GM04504 (cell line): ENCODE measurements around the gene ARID5A.
"Not testable (repeated sequence)": the region's sequence is repeated elsewhere in the genome, so short reads cannot be mapped to it uniquely, and the experiment has no call there.

Experiments used
- DNase-seq: peaks from one replicate; pipeline ENCODE4 v3.0.0-alpha.2; 2012; ENCODE audit warnings: low read depth

Gene ARID5A

DNA sequence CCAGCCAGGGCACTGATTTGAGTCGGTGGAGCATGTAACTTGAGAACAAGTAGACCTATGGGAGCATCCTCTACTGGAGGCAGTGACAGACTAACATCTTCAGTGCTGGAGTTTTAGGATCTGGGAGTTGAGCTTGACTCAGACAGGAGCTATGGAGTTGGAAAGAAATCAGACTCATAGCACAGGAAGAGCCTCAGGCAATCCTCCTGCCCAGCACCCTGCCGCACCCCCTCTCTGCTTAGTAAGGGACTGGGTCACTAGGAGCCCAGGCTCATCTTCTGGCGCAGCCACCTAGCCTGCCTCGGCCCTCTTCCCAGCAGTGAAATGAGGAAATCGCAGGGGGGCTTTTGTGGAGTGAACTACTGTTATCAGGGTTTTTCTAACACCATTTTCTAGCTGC is 3.6 kb downstream of the ARID5A start:
- peak; percentile 73 for DNase-seq

DNA sequence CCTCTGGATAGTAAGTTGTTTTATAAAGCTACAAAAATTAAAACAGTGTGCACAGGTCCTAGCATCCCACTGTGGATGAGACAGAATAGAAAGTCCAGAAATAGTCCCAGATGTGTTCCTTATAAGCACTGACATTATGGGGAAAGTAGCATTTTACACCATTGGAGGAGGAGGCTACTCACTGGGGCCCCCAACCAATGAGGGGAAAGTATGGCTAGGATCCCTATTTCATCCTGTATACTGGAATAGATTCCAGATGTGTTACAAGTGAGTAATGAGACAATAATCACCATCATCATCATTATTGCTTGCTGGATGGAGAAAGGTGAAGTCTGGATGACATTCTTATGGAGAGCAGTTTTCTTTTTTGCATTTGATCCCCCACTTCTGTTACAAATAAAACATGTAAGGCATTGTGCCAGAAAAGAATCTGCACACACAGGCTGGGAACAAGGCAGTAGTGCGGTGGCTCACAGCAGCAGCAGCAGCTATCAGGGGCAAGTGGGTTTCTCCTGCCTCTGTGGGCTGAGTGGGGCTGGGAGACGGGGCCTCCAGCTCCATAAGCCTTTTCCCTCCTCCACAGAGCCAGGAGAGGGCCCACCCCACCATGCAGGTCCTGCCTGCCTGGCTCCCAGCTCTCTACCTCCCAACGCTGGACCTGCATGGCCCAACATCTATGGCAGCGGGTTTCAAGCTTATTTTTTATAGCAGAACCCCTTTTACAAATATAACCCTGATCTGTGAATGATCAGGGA is 5.0 kb downstream of the ARID5A start:
- peak; percentile 81 for DNase-seq

DNA sequence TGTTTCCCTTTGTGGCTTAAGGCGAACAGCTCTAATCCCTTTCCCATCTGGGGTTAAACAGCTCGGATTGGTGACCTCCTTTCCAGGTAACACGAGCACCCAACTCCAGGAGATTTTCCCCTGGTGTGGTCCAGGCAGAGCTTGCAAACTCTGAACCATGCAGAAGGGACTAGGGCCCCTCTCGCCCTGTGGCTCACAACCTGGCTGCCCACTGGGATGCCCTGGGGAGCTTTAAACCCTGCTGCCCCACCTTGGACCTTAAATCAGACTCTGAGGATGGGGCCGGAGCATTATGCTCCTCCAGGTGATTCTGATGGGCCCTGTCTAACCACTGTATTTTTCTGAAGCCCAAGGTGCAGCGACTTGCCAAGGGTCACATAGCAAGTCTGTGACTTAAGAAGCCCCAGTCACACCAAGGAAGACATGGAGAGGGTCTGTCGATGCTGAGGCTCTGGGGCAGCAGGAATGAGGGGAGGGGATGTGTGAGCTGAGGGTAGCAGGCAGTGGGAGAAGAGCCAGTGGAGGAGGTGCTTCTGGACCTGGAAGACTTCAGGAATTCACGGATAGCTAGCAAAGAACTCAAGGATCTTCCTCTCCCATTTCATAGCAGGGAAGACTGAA is 5.9 kb downstream of the ARID5A start:
- no peak for DNase-seq

DNA sequence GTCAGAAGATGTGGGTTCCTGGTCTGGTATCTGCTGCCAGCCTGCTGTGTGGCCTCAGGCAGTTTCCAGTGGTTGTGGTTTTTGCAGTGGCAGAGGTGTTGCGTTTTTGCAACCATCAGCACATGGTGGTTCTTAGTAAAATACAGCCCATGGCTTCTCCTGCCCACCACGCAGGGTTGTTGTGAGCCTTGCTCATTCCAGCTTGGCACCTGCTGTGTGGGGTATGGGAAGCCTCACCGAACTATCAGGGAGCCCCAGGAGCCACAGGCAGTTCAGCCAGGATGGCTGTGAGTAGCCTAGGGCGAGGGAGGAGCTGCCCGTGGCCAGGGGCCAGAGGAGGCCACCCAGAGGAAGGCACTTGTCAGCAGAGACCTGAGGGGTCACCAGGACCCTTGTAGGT is 9.8 kb downstream of the ARID5A start:
- DNase-seq: no peak

DNA sequence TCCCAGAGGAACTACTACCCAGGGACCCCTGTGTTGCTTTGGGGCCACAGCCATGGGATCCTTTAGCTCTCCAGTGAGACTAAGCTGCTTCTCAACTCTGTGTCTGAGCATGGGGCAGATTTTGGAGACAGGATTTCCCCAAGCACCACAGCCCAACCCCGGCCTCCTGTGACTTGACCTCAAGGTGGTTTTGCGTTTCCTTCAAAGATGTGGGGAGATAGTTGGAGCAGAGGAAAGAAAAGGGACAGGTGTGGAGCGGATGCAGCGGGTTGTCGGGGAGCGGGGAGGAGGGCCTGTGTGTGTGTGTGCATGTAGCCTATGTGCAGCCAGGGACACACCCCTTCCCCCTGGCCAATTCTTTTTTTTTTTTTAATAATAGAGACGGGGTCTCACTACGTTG is 10.2 kb downstream of the ARID5A start:
- no peak for DNase-seq

DNA sequence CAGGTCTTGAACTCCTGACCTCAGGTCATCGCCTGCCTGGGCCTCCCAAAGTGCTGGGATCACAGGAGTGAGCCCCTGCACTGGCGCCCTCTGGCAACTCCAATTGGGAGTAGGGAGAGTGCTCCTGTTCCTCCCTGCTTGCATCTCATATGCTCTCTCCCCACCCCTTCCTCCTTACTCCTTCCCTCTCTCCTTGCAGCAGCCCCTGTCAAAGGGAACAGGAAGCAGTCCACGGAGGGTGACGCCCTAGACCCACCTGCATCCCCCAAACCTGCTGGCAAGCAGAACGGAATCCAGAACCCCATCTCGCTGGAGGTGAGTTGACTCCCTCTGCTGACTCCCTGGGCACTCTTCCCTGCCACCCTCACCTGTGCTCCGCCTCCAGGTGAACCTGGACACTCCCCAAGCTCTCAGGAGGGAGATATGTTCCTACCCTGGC is 10.7 kb downstream of the ARID5A start:
- DNase-seq: no peak

DNA sequence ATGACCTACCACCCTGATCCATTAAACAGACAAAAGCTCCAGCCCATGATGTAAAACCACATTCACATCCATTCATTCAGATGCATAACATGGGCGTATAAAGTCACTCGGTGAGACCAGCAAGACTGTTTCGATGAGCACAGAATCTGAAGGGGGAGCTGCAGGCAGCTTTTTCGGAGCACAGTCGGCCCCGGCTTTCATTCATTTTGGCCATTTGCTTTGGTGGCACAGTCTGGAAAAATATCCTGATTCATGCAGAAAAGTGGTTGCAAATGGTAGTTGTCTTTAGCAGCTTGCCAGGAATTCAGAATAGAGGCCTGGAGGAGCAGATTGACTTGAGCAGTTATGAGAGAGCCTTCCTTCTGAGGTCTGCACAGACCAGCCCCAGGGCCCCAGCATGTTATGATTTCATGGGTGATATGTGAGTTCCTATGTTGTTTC is 11.2 kb downstream of the ARID5A start:
- no peak for DNase-seq

DNA sequence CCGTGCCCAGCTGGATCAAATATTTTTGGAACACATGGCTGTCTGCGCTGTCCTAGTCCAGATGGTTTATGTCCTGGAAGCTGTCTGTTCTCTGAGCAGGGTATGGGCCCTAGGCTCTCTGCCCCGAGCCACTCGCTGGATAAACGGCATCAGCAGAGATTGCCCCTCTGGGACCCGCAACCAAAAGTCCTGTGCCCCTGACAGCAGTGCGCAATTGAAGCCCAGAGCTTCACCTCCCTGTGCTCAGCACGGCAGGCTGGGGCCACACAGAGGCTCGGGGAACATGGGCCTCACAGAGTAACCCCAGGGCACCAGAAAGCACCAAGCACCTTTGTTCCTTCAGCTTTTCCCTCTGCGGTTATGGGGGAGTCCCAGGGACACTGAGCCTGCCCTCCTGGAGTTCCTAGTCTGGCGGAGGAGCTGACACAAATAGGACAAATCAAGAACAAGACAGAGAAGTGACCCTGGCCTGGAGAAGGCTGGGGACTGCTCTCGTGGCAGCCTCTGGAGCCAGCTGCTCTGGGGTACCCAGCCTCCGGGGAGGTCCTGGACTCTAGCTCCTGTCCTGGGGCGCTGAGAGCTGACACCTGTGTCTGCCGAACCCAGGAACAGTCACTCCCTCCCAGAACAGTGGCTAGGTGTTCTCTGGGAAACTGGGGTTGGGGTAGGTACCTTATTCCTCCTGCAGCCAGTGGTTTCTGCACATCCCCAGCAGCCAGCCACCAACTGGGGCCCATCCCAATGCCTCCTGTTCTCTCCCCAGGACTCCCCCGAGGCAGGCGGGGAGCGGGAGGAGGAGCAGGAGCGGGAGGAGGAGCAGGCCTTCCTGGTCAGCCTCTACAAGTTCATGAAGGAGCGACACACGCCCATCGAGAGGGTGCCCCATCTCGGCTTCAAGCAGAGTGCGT is 12.3 kb downstream of the ARID5A start:
- no peak for DNase-seq

DNA sequence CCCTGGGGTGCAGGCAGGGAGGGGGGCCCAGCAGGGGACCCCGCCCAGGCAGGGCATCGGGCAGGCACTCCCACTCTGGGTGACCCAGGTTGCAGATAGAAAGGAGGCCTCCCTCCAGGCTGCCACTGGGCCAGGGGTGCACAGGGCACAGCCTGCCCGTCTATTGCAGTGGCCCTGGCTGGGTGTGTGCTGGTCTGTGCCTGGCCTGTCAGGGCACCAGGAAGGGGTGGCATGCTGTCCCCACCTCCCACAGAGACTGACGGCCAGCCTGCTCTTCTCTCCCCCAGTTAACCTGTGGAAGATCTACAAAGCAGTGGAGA is 12.9 kb downstream of the ARID5A start:
- DNase-seq: no peak

DNA sequence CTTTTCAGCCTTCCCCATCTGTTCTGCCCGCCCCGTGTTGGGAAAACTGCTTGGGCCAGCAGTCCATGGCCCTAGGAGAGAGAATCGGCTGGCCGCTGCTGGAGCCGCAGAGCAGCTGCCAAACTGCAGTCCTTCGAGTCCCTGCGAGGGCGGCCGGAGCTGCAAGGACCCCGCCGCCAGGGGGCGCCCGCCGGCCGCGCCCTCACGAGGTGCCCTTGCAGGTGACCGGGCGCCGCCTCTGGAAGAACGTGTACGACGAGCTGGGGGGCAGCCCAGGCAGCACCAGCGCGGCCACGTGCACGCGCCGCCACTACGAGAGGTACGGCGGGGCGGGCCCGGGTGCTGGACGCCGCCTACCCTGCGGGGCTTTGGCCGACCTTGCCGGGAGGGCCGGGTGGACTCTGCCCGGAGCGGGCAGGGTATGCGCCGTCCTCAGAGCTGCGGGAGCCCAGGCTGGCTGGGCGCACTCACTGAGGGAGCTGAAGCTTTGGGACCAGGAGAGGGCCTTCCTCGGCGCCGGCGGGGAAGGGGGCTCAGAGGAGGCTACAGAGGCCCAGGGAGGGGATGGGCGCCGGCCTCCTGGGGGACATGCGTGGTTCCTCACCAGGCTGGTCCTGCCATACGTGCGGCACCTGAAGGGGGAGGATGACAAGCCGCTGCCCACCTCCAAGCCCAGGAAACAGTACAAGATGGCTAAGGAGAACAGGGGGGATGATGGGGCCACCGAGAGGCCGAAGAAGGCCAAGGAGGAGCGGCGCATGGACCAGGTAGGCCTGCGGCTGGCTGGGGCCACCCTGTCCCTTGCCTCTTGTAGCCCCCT is 13.6 kb downstream of the ARID5A start:
- no peak for DNase-seq

DNA sequence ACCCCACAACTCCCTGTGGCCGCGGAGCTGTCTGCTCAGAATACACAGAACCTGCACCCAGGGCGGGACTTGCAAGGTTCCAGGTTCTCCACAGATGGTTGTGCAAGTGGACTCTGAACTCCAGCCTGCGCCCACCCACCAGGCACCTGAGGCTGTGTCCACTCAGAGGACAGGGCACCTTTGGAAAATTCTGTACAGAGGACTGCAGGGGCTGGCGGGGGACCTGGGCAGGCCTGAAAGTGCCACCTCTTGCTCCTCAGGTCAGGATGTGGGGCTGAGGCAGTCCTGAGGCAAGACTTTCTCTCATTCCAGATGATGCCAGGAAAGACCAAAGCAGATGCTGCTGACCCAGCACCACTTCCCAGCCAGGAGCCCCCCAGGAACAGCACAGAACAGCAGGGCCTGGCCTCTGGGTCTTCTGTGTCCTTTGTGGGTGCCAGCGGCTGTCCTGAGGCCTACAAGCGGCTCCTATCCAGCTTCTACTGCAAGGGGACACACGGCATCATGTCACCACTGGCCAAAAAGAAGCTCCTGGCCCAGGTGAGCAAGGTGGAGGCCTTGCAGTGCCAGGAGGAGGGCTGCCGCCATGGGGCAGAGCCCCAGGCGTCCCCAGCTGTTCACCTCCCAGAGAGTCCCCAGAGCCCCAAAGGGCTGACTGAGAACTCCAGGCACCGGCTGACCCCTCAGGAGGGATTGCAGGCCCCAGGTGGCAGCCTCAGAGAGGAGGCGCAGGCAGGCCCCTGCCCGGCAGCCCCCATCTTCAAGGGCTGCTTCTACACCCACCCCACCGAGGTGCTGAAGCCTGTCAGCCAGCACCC is 14.4 kb downstream of the ARID5A start:
- no peak for DNase-seq

DNA sequence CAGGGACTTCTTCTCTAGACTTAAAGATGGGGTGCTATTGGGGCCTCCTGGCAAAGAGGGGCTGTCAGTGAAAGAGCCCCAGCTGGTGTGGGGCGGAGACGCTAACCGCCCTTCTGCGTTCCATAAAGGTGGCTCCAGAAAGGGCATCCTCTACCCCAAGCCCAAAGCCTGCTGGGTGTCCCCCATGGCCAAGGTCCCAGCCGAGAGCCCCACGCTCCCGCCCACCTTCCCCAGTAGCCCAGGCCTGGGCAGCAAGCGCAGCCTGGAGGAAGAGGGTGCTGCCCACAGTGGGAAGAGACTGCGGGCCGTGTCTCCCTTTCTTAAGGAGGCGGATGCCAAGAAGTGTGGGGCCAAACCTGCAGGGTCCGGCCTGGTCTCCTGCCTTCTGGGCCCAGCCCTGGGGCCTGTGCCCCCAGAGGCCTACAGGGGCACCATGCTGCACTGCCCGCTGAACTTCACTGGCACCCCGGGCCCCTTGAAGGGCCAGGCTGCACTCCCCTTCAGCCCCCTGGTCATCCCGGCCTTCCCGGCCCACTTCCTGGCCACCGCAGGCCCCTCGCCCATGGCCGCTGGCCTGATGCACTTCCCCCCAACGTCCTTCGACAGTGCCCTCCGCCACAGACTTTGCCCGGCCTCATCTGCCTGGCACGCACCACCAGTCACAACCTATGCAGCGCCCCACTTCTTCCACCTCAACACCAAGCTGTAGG is 15.2 kb downstream of the ARID5A start:
- no peak for DNase-seq

DNA sequence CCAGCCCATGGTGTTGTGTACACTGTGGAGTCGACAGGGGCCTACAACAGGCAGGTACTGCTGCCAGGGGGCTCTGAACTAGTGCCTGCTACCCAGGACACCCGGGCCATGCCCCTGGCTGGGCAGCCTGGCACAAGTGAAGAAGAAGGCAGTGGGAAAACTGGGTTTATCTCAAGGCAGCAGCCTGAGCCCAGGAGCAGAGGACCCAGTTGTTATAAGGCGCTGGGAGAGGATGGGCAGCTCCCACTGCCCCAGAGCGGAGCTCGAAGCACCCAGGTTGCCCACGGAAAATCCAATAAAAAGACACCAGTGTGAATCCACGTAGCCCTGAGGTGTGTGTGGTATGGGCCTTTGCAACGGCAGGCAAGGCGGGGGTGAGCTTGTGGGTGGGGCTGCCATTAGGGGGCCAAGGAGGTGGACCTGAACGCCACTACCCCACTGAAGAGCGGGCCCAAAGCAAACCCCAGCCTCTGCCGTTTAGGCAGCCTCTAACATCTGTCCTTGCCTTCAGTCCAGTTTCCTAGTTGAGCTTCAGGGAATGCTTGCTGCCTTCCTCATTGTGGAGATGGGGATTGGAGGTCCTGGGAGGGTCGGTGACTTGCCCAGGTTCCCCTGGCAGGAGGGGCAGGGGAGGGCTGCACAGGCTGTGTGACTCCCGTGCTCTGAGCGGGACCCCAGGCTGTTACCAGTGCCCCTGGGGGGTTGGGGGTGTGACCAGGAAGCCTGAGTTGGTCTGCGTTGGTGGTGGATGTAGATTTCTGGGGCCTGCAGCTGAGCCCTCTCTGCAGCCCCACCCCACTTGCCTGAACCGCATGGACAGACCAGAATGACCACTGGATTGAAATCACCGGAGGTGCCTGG is 16.0 kb downstream of the ARID5A start:
- DNase-seq: no peak

DNA sequence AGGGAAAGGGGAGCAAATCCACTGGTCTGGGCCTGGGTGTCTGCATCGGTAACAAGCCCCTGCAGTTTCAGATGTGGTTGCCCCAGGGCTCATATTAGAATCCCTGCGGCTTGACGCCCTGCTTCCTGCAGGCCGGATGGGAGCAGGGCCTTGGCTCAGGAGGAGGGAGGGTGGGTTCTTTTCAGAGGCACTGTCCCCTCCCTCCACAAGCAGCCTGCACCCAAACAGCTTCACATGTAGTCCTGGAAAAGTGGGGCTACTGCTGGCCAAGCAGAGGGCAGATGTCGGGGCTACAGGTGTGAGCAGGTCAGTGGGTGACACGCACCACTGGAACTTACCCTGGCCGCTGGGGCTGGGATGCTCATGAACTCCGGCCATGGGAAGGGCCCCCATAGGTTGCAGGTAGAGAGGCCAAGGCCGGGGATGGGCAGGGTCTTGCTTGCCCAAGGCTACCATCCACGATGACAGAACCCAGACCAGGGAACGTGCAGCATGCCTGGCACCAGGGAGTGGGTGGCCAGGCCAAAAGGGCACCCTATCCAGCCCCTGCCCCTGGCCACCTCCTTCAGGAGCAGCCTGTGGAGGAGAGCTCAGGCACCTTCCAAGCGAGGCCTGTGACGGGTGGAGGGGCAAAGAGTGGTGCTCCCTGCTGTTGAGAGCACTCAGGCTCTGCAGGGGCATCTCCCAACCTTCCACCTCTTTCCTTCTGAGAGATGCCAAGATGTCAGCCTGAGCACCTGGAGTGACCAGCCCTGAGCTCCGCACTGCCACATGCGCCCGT is 16.8 kb downstream of the ARID5A start:
- DNase-seq: no peak

DNA sequence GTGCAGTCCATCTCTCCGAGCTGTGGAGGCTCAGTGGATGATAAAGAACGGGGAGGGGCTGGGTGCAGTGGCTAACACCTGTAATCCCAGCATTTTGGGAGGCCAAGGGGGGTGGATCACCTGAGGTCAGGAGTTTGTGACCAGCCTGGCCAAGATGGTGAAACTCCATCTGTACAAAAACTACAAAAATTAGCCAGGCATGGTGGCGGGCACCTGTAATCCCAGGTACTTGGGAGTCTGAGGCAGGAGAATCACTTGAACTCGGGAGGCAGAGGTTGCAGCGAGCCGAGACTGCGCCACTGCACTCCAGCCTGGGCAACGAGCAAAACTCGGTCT is 17.4 kb downstream of the ARID5A start:
- DNase-seq: not testable (repeated sequence)

DNA sequence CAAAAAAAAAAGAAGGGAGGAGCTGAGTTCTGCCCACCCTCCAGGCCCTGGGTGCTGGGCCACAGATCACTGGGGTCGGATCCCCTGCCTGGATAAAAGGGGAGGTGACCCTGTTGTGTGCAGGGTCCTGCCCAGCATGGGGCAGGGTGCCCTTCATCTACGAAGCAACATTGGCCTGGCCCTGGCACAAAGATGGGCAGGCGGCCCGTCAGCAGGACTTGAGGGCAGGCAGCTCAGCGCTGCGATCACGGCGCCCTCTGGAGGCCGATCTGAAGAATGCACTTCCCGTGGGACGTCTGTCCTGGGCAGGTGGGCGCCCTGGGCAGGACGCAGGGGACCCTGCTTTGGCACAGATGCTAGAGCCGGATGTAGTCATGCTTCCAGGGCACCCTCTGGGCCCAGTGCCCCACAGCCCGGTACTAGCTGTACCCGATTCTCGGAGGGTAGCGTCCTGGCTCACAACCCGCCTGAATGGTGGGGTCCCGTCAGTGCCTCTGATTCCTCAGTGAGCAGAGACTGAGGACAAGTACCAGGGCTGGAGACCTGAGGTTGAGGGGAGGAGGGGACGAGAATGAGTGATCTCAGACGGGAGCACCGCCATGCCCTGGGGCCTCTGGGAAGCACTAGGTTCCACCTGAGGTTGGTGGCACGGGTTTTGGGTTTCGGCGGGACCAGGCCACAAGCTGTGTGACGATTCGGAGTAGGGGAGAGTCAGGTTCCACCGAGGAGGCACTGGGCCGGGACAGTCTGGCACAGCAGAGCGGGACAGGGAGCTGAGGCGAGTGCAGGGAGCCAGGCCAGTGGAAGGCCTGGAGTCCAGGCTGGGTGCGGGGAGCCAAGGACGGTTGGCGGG is 18.0 kb downstream of the ARID5A start:
- DNase-seq: no peak

DNA sequence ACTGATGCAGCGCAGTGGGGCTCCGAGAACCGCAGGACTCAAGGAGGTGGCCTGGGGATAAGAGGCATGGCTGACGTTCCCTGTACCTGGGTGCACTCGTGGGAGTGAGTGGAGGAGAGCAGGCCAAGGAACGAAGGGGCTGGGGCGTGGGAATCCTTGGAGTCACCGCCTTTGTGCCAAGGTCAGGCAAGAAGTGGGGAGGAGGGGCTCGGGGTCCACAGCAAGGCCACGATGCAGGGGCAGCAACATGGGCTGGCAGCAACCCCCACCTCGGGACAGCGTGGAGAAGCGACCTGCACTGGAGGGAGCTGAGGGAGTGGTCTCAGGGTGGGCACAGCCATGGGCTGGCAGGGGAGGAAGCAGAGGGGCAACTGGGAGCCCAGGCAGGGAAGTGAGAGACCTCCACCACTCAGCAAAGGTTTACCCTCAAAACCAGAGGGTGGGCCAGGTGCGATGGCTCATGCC is 18.6 kb downstream of the ARID5A start:
- DNase-seq: no peak
